ENCODE results near the gene PBX1. TPM values are rescaled to one million over a fixed set of nuclear protein-coding genes. Genes with fewer than 3 reads are reported as not detected.
A peak's percentile ranks its signal among the peaks of the same experiment; 100 is the strongest.

PBX1 gene
- total and polyA plus RNA-seq, 8 donors: 11.0 to 113 (median 23.0) TPM

DNA sequence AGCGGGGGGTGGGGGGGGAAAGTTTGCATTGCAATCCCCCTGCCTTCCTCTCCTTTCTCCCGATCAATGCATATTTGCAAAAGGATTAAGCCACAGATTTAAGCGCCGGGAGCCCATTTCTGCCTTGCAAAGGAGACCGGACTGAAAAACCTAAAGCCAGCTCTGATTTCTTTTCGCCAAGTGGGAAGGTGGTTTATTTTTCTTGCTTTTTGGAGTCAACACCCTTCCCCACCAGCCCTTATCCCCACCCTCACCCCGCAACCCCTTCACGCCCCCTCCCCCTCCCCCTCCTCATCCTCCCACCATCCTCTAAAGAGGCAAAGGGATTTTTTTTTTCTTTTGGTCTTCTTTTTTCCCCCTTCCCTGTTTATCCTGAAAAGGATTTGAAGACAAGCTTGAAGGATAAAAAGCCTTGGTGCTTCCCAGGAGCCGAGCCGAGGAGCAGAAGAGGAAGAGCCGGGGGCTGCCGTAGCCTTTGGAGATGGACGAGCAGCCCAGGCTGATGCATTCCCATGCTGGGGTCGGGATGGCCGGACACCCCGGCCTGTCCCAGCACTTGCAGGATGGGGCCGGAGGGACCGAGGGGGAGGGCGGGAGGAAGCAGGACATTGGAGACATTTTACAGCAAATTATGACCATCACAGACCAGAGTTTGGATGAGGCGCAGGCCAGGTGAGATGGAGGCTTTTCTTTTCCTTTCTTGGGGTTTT is 513 bp downstream of the PBX1 start:
- Histone ChIP-seq H3K4me3 (peak overlapping the region; percentile 79 to 89 (median 80)), H3K36me3 (no peaks in the 10 kb centered on the region), H3K27me3 (peaks cover 0 to 7% (median 0%) of the 10 kb centered on the region in 3 donors), H3K4me1 (peaks cover 8 to 42% (median 26%) of the 10 kb centered on the region in 4 donors), H3K9me3 (no peaks in the 10 kb centered on the region), H3K27ac (peak overlapping the region; percentile 78 to 93 (median 87))
- intact Hi-C loops (cut with DNase I; ENCODE audit: low total_unique reads): no loop called here
- DNase-seq: peak in 1 of 2 donors; percentile 73
- WGBS, 5 donors: 1 to 2% (median 1%) methylated on average over 19 to 20 of the region's 20 CpGs
- TF ChIP-seq CTCF (IDR thresholded peaks at IDR 0.05) (no peak), EP300 (IDR thresholded peaks at IDR 0.05) (no peak), POLR2A (IDR thresholded peaks at IDR 0.05) (no peak), POLR2AphosphoS5 (IDR thresholded peaks at IDR 0.05) (no peak)

DNA sequence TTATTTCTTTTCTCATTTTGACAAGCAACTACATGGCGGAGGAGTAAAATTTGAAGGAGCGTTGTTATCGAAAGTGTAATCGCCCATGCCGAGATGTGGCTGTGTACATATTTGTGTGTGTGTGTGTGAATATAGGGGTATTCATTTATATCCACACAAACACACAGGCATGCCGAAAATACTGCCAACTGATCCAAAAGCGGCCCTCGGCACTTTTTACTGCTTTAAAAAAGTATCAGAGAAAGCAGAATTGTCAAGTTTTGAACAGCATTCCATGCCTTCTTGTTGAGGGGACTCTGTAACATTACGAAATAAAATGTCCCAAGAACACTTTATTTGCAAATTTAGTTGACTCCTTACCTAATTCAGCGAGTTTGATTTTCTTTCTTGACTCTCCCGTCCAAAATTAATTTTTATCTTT is 1.1 kb downstream of the PBX1 start:
- Histone ChIP-seq H3K36me3 (no peaks in the 10 kb centered on the region), H3K4me3 (peak overlapping the region; percentile 79 to 89 (median 80)), H3K4me1 (peaks cover 8 to 47% (median 28%) of the 10 kb centered on the region in 4 donors), H3K27me3 (peaks cover 0 to 7% (median 0%) of the 10 kb centered on the region in 3 donors), H3K27ac (peak overlapping the region; percentile 78 to 93 (median 87)), H3K9me3 (no peaks in the 10 kb centered on the region)
- peak in 1 of 2 donors; percentile 48 for DNase-seq
- 0 to 3% (median 1%) methylated on average over 11 of the region's 11 CpGs for WGBS, 5 donors
- no peak for TF ChIP-seq EP300 (IDR thresholded peaks at IDR 0.05)
- no peak for TF ChIP-seq POLR2AphosphoS5 (IDR thresholded peaks at IDR 0.05)
- TF ChIP-seq CTCF (IDR thresholded peaks at IDR 0.05): no peak
- TF ChIP-seq POLR2A (IDR thresholded peaks at IDR 0.05): no peak
- intact Hi-C loops (cut with DNase I; ENCODE audit: low total_unique reads): no loop called here

GRCh38 chr1:164560556-164560955 is 1.6 kb downstream of the PBX1 start:
- intact Hi-C loops (cut with DNase I; ENCODE audit: low total_unique reads): no loop called here
- H3K27me3 ChIP-seq: peaks cover 0 to 7% (median 0%) of the 10 kb centered on the region in 3 donors
- peak overlapping the region in 4 of 5 donors; percentile 78 to 87 (median 83) for H3K27ac ChIP-seq
- 2 to 8% (median 7%) methylated on average over 2 of the region's 2 CpGs for whole genome bisulfite sequencing, 5 donors
- H3K4me1 ChIP-seq: peaks cover 8 to 48% (median 29%) of the 10 kb centered on the region in 4 donors
- no peak for TF ChIP-seq POLR2AphosphoS5 (IDR thresholded peaks at IDR 0.05)
- no peak for TF ChIP-seq EP300 (IDR thresholded peaks at IDR 0.05)
- TF ChIP-seq CTCF (IDR thresholded peaks at IDR 0.05): no peak
- H3K9me3 ChIP-seq: no peaks in the 10 kb centered on the region
- H3K36me3 ChIP-seq: no peaks in the 10 kb centered on the region
- peak in 1 of 2 donors; percentile 35 for DNase-seq
- peak overlapping the region; percentile 79 to 89 (median 80) for H3K4me3 ChIP-seq

DNA sequence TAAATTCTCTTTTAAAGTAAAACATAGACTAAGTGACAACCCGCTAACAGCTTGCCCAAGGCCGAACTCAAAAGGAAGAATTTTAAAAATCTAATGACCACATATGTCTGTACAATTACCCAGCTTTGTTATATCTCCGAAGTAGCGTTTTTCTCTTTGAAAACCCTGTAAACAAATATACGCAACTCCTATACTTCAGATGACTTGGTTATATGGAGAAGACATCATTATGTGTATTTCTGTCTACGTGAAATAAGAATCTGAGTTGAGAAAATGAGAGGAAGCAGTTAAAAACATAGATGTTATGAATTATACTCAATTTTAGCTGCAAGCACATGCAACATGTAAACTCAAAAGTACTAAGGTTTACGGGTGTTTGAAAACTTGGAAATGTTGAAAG is 2.0 kb downstream of the PBX1 start:
- intact Hi-C loops (cut with DNase I; ENCODE audit: low total_unique reads): no loop called here
- peaks cover 0 to 7% (median 0%) of the 10 kb centered on the region in 3 donors for H3K27me3 ChIP-seq
- peak overlapping the region in 4 of 5 donors; percentile 78 to 87 (median 83) for H3K27ac ChIP-seq
- peak overlapping the region; percentile 79 to 89 (median 80) for H3K4me3 ChIP-seq
- H3K4me1 ChIP-seq: peaks cover 8 to 53% (median 29%) of the 10 kb centered on the region in 4 donors
- H3K9me3 ChIP-seq: no peaks in the 10 kb centered on the region
- no peak for TF ChIP-seq POLR2AphosphoS5 (IDR thresholded peaks at IDR 0.05)
- no peak for TF ChIP-seq EP300 (IDR thresholded peaks at IDR 0.05)
- no peak for TF ChIP-seq CTCF (IDR thresholded peaks at IDR 0.05)
- TF ChIP-seq POLR2A (IDR thresholded peaks at IDR 0.05): no peak
- no peaks in the 10 kb centered on the region for H3K36me3 ChIP-seq
- 4 to 10% (median 5%) methylated on average over 7 of the region's 7 CpGs for WGBS, 5 donors
- DNase-seq: peak in 1 of 2 donors; percentile 23
